Fibroblast of gingiva (primary cell): Measurements from ENCODE around the gene MAPK8IP3.
"Not testable (repeated sequence)": the region's sequence is repeated elsewhere in the genome, so short reads cannot be mapped to it uniquely, and the experiment has no call there.

Source experiments
- DNase-seq: peaks from one replicate; pipeline ENCODE4 v3.0.0-alpha.2; 2011; ENCODE audit warnings: low read depth

MAPK8IP3 gene

GRCh38 chr16:1709356-1709755 is 3.4 kb downstream of the MAPK8IP3 start:
- DNase-seq: no peak

DNA sequence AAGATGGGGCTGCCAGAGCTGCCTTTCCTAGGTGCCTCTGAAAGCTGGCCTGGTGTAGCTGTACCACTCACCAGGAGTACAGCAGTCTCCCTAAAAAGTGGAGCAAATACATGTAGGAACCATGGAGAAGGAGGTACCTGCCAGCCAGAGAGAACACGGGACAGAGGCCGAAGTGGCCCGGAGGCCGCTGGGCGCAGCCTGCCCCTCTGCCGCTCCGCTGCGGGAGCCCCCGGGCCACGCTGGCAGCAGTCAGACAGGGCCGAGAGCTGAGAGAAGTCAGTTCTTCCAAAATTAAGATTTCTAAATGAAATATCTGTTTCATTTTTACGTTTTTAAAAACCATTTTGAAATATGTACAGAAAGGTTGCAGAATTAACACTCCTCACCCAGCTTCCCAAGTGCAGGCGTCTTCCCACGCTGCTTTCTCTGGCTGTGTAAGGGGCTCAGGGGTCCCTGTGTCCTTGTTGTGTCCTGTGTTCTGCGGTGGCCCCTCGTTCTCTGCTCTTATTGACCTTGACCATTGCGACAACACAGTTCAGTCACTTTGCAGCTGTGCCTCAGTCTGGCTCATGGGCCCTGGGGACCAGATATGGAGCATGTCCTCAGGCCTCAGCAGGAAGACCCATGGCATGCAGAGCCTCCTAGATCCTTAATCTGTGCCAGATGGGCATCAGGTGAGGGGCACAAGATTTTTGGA is 5.0 kb downstream of the MAPK8IP3 start:
- no peak for DNase-seq

- no peak for DNase-seq
Observed at GRCh38 chr16:1712791-1713261, 6.8 kb downstream of the MAPK8IP3 start.

GRCh38 chr16:1713331-1713730 is 7.3 kb downstream of the MAPK8IP3 start:
- DNase-seq: no peak

DNA sequence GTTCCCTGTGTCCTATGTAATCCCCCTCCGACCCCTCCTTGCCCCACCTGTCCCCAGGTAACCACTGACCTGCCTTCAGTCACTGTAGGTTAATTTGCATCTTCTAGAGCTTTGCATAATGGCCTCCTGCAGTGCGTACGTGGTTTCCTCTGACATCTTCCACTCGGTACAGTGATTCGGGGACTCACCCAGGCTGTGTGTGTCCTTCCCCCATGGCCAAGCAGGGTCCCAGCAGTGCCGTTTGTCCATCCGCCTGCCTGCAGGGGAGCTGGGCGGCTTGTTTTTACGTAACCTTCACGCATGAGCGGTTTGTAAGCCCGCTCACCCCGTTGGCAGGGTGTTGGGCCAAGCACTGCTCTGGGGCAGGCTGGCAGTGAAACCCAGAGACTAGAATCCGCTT is 7.9 kb downstream of the MAPK8IP3 start:
- DNase-seq: no peak

DNA sequence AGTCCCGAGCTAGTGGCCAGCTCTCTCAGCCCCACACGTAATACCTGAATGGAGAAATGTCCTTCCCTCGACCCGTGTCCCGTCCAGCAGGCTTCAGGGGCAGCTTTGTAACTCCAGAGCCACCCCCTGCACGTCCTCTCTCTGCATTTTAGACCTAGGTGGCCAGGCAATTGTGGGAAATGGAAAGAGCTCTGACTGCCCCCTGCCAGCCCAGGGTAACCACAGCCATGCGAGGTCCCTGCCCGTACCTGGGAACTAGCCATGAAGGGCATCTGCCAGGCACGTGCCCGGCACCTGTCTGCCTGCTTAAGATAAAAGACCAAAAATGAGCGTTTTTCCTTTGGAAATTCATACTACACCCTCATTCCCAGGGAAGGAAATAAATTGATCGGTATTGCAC is 9.2 kb downstream of the MAPK8IP3 start:
- DNase-seq: no peak

GRCh38 chr16:1718236-1718635 is 12.2 kb downstream of the MAPK8IP3 start:
- DNase-seq: not testable (repeated sequence)

DNA sequence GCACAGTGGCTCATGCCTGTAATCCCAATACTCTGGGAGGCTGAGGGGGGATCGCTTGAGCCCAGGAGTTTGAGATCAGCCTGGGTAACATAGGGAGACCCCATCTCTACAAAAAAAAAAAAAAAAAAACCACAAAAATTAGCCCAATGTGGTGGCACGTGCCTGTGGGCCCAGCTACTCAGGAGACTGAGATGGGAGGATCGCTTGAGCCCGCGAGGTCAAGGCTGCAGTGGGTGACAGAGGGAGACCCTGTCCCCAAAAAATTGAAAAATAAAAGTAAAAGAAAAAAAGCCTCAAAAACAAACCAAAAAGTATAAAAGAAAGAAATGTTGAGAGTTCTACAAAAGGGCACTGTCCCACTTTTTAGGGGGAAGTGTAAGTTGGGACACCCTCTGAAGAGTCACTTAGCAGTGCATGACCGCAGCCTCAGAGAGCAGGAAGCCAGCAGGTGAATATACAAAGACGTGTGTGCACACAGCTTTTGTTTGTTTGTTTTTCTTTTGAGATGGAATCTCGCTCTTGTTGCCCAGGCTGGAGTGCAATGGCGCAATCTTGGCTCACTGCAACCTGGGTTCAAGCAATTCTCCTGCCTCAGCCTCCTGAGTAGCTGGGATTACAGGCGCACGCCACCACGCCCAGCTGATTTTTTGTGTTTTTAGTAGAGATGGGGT is 13.7 kb downstream of the MAPK8IP3 start:
- DNase-seq: not testable (repeated sequence)

GRCh38 chr16:1721372-1721771 is 15.4 kb downstream of the MAPK8IP3 start:
- no peak for DNase-seq

DNA sequence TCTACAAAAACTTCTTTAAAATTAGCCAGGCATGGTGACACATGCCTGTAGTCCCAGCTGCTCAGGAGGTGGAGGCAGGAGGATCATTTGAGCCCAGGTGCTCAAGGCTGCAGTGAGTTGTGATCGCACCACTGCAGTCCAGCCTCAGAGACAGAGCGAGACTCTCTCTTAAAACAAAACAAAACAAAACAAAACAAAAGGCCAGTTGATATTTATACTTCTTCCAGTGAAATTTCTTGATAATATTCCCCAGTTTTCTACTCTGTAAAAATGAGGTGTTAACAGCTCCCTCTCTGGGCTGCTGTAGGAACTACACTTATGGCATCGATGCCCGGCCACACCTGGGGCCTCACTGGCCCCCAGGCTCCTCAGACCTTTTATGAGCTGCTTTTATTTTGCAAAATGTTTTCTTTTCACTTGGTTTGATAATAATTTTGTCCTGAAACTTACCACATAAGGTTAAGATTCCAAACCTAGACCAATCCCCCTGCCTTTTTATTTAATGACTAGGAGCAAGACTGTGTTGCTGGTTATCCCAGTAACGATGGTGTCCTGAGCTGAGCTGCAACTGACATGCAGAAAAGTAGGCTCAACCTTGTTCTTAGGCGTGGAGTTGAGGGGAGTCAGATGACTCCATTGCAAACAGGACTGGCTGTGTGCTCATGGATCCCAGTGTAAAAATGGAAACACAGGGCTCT is 17.6 kb downstream of the MAPK8IP3 start:
- DNase-seq: no peak

DNA sequence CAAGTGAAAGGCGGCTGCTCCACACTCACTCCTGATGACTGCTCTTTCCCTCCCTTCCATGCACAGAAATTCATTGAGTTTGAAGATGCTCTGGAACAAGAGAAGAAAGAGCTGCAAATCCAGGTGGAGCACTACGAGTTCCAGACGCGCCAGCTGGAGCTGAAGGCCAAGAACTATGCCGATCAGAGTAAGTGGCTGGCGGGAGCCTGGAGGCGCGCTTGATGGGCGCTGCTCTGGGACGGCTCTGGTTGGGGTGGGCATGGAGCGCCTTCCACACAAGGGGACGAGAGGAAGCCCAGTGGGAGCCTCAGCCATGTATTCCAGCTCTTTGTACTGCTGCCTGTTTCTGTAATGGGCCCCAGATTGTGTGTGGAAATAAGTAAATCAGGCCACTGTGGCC is 18.5 kb downstream of the MAPK8IP3 start:
- no peak for DNase-seq

- no peak for DNase-seq
Observed at GRCh38 chr16:1726661-1727502, 20.9 kb downstream of the MAPK8IP3 start.

DNA sequence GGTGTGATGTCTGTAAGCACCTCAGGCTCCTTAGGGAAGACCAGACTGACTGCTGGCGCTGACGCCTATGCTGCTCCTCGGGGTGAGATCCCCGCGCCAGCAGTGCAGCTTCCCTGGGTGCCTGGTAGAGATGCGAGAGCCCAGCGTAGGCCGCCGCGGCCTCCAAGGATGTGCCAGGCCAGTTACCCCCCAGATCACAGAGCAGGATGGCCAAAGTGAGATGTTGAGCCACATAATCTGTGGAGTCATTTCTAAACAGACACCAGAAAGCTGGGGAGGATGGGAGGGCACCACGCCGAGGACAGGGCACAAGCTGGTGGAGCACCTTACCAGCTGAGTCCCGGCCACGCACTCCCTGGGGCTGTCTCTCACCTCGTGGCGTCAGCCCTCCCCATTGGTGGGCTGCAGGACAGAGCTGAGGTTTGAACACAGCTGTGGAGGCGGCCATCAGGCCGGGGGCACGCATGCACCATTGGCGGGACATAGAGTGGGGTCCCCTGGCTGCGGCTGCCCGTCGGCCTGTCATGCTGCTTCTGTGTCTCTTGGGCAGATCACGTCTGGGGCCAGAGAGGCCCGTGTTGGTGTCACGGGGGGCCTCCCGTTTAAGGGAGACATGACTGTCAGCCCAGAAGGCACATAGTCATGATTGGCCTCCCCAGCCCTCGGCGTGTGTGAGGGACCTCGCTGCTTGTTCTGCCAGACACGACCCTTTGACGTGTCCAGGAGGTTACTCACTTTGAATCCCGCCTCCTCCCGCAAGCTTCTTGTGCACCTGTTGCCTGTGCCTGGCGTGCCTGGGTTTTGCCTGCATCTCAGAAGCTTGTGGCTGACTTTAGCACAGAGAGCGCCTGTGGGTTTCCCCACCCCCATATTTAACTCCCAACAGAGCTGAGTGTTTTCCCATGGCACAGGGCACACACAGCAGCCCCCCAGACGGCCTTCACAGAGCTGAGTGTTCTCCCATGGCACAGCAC is 21.9 kb downstream of the MAPK8IP3 start:
- DNase-seq: no peak

GRCh38 chr16:1729026-1729425 is 23.0 kb downstream of the MAPK8IP3 start:
- no peak for DNase-seq

- DNase-seq: no peak
Observed at GRCh38 chr16:1729445-1729844, 23.4 kb downstream of the MAPK8IP3 start.

- no peak for DNase-seq
Observed at GRCh38 chr16:1731073-1731472, 25.1 kb downstream of the MAPK8IP3 start.

GRCh38 chr16:1731603-1732002 is 25.6 kb downstream of the MAPK8IP3 start:
- DNase-seq: no peak

GRCh38 chr16:1732071-1732470 is 26.1 kb downstream of the MAPK8IP3 start:
- DNase-seq: no peak

DNA sequence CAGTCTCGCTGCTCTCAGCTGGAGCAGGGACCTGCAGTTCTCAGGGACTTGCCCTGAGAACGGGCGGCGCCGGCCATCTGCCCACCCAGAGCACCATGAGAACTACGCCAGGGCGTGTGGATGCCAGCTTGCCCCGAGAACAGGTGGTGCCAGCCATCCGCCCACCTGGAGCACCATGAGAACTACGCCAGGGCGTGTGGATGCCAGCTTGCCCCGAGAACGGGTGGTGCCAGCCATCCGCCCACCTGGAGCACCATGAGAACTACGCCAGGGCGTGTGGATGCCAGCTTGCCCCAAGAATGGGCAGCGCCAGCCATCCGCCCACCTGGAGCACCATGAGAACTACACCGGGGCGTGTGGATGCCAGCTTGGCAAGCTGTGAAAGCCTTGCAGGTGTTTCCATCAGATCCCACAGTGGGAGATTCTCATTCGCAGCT is 26.6 kb downstream of the MAPK8IP3 start:
- DNase-seq: not testable (repeated sequence)

DNA sequence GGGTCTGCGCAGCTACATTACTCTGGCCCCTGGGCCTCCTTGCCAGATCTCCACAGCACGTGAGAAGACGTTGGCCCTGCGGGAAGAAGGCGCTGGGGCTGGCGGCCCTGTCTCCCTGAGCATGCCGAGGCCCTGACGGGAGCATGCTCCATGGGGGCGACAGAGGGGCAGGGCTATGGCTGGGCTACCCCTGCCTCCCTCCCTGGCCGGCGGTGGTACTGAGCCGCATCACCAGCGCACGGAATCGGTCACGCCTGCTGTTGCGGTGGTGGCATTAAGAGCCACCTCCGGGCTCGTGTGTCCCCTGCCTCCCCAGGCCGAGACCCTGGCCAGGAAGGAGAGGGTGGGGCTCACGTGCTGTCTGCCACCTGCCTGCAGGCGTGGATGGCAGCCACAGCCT is 28.1 kb downstream of the MAPK8IP3 start:
- no peak for DNase-seq

GRCh38 chr16:1734816-1735215 is 28.8 kb downstream of the MAPK8IP3 start:
- no peak for DNase-seq
